ENCODE measurements around the gene LRRC30.

Gene LRRC30

DNA sequence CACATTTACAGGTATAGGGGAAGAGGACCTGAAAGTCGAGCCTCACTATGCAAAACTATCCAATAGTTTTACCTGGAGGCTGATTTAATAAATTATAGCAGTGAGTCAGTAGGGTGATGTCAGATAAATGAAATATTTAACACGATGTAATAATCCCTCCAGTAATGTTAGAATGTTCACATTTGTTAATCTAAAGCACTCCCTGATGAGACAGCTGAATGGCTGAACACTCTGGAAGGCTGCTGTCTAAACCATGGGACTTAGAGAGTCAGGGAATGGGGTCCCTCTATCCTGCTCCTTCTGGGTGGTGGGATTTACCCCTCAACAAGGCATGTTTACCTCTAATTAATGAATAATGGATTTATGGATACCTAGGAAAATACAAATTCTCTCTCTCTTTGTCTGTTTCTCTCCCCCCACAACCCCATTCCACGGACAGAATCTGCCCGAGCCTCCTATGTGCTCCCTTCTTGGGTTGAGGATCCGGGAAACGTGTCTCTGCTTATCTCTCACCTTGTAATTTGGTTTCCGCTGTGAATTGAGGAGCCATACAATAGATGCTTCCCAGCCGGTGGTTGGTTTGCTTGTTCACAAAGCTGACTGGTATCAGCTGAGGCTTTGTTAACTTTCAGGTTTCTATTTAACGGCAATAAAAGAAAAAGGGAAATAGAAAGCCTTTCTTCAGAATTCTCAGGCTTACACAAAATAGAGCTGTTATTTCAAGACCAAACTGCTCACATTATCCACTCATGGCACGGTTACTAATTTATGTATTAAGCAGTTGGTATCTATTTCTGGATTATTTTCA lies 25.9 kb downstream of the LRRC30 start:
- Histone ChIP-seq H3K4me3 (replicated peaks; ENCODE audit: low read depth, low read length) (no peak overlapping the region), H3K36me3 (ENCODE audit: control insufficient read depth, insufficient read depth, low read length) (no peaks in the 10 kb centered on the region), H3K27me3 (replicated peaks; ENCODE audit: control insufficient read depth, insufficient read depth, low read length) (no peaks in the 10 kb centered on the region)
- no peak for DNase-seq (ENCODE audit: extremely low read depth, insufficient read length)
- TF ChIP-seq, protein P1, sequence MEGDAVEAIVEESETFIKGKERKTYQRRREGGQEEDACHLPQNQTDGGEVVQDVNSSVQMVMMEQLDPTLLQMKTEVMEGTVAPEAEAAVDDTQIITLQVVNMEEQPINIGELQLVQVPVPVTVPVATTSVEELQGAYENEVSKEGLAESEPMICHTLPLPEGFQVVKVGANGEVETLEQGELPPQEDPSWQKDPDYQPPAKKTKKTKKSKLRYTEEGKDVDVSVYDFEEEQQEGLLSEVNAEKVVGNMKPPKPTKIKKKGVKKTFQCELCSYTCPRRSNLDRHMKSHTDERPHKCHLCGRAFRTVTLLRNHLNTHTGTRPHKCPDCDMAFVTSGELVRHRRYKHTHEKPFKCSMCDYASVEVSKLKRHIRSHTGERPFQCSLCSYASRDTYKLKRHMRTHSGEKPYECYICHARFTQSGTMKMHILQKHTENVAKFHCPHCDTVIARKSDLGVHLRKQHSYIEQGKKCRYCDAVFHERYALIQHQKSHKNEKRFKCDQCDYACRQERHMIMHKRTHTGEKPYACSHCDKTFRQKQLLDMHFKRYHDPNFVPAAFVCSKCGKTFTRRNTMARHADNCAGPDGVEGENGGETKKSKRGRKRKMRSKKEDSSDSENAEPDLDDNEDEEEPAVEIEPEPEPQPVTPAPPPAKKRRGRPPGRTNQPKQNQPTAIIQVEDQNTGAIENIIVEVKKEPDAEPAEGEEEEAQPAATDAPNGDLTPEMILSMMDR (IDR thresholded peaks at IDR 0.05; ENCODE audit: insufficient read depth, low read length, poor library complexity, severe bottlenecking): no peak

GRCh38 chr18:7257426-7257740 lies 26.5 kb downstream of the LRRC30 start:
- H3K4me3 ChIP-seq (replicated peaks; ENCODE audit: low read depth, low read length): no peak overlapping the region
- TF ChIP-seq, protein P1 (IDR thresholded peaks at IDR 0.05; ENCODE audit: insufficient read depth, low read length, poor library complexity, severe bottlenecking): no peak
- no peaks in the 10 kb centered on the region for H3K36me3 ChIP-seq (ENCODE audit: control insufficient read depth, insufficient read depth, low read length)
- DNase-seq (ENCODE audit: extremely low read depth, insufficient read length): no peak
- H3K27me3 ChIP-seq (replicated peaks; ENCODE audit: control insufficient read depth, insufficient read depth, low read length): no peaks in the 10 kb centered on the region

- no peaks in the 10 kb centered on the region for H3K27me3 ChIP-seq (replicated peaks; ENCODE audit: control insufficient read depth, insufficient read depth, low read length)
- no peaks in the 10 kb centered on the region for H3K36me3 ChIP-seq (ENCODE audit: control insufficient read depth, insufficient read depth, low read length)
- no peak overlapping the region for H3K4me3 ChIP-seq (replicated peaks; ENCODE audit: low read depth, low read length)
- TF ChIP-seq, protein P1 (IDR thresholded peaks at IDR 0.05; ENCODE audit: insufficient read depth, low read length, poor library complexity, severe bottlenecking): no peak
- no peak for DNase-seq (ENCODE audit: extremely low read depth, insufficient read length)
Measured at GRCh38 chr18:7259475-7259874, 28.6 kb downstream of the LRRC30 start.

- Histone ChIP-seq H3K4me3 (replicated peaks; ENCODE audit: low read depth, low read length) (no peak overlapping the region), H3K36me3 (ENCODE audit: control insufficient read depth, insufficient read depth, low read length) (no peaks in the 10 kb centered on the region), H3K27me3 (replicated peaks; ENCODE audit: control insufficient read depth, insufficient read depth, low read length) (no peaks in the 10 kb centered on the region)
- TF ChIP-seq, protein P1 (IDR thresholded peaks at IDR 0.05; ENCODE audit: insufficient read depth, low read length, poor library complexity, severe bottlenecking): no peak
- no peak for DNase-seq (ENCODE audit: extremely low read depth, insufficient read length)
Measured at GRCh38 chr18:7261199-7261598, 30.3 kb downstream of the LRRC30 start.

GRCh38 chr18:7267973-7268372 lies 37.1 kb downstream of the LRRC30 start:
- Histone ChIP-seq H3K27me3 (replicated peaks; ENCODE audit: control insufficient read depth, insufficient read depth, low read length) (no peaks in the 10 kb centered on the region), H3K36me3 (ENCODE audit: control insufficient read depth, insufficient read depth, low read length) (no peaks in the 10 kb centered on the region), H3K4me3 (replicated peaks; ENCODE audit: low read depth, low read length) (no peak overlapping the region)
- no peak for DNase-seq (ENCODE audit: extremely low read depth, insufficient read length)
- TF ChIP-seq, protein P1 (IDR thresholded peaks at IDR 0.05; ENCODE audit: insufficient read depth, low read length, poor library complexity, severe bottlenecking): no peak

GRCh38 chr18:7269942-7270341 lies 39.1 kb downstream of the LRRC30 start:
- Histone ChIP-seq H3K36me3 (ENCODE audit: control insufficient read depth, insufficient read depth, low read length) (no peaks in the 10 kb centered on the region), H3K27me3 (replicated peaks; ENCODE audit: control insufficient read depth, insufficient read depth, low read length) (no peaks in the 10 kb centered on the region), H3K4me3 (replicated peaks; ENCODE audit: low read depth, low read length) (no peak overlapping the region)
- TF ChIP-seq, protein P1 (IDR thresholded peaks at IDR 0.05; ENCODE audit: insufficient read depth, low read length, poor library complexity, severe bottlenecking): no peak
- no peak for DNase-seq (ENCODE audit: extremely low read depth, insufficient read length)
